Endothelial cell of umbilical vein (primary cell): ENCODE results near the gene ZNF792. TPM values are rescaled to one million over a fixed set of nuclear protein-coding genes. Genes with fewer than 3 reads are reported as not detected.
"Not testable (repeated sequence)": the region's sequence is repeated elsewhere in the genome, so short reads cannot be mapped to it uniquely, and the experiment has no call there.

Experiments
- BruUV-seq: library from RNA; stranded (reverse); fragments of 400-500 nt; replicated peaks from 2 replicates; lab custom pipeline; 2021; lab: Mats Ljungman, UMichigan
- CTCF ChIA-PET: fragments of 300-600, 350-600 bp; sonication (Branson Sonifier 250); formaldehyde crosslinking; loops from one replicate; lab custom pipeline; 2021; ENCODE audit warnings: antibody characterized with exemption, inconsistent platforms; lab: Charles Lee
- POLR2A ChIA-PET: fragments of 300-600, 350-600 bp; sonication (Branson Sonifier 250); formaldehyde crosslinking; loops from one replicate; lab custom pipeline; 2021; ENCODE audit warnings: antibody characterized with exemption, inconsistent platforms; lab: Charles Lee
- DNase-seq: peaks from one replicate; pipeline ENCODE4 v3.0.0-alpha.2; 2011; ENCODE audit warnings: low read depth, low spot score
- FAIRE-seq: peaks from 2 replicates; lab custom pipeline; 2011; peaks lifted over from hg19 to GRCh38; lab: Jason Lieb, UNC
- H2AFZ ChIP-seq: 2 replicates; pipeline ENCODE4 v1.6.0; 2012; ENCODE audit warnings: low read depth, low read length, control low read depth, inconsistent platforms
- H3K27ac ChIP-seq: 2 replicates; pipeline ENCODE4 v1.5.1; 2011; ENCODE audit warnings: low read depth, mild to moderate bottlenecking, control low read depth, low read length, moderate library complexity; ENCODE audit not compliant: insufficient read depth
- H3K27me3 ChIP-seq, 2 experiments: 2 replicates each; pipeline versions ENCODE4 v1.6.0 to v1.6.1; 2011; ENCODE audit warnings: low read length in 2 of 2, mixed read lengths in 1 of 2; ENCODE audit not compliant: control insufficient read depth in 2 of 2, insufficient read depth in 2 of 2
- H3K36me3 ChIP-seq, 2 experiments: 2 replicates in 1 of 2; 3 replicates in 1 of 2; pipeline ENCODE4 v1.5.1; 2011; ENCODE audit warnings: low read length in 2 of 2, mild to moderate bottlenecking in 1 of 2, moderate library complexity in 1 of 2; ENCODE audit not compliant: control insufficient read depth in 2 of 2, insufficient read depth in 2 of 2; ENCODE audit errors: extremely low read depth in 1 of 2
- H3K4me1 ChIP-seq: 3 replicates; pipeline ENCODE4 v1.5.1; 2011; ENCODE audit warnings: mild to moderate bottlenecking, low read length; ENCODE audit not compliant: control insufficient read depth, insufficient read depth; ENCODE audit errors: extremely low read depth
- H3K4me2 ChIP-seq: 2 replicates; pipeline ENCODE4 v1.6.1; 2011; ENCODE audit warnings: low read length, control low read depth, mixed read lengths; ENCODE audit not compliant: insufficient read depth
- H3K4me3 ChIP-seq, 3 experiments: fragments of 200-600 bp in 1 of 3; sonication (generic), shearing (Covaris generic) in 1 of 3; replicated peaks in 1 of 3; 2 replicates each; pipeline ENCODE4 v1.5.1; 2011 to 2016; ENCODE audit warnings: control low read depth in 3 of 3, low read length in 3 of 3, mild to moderate bottlenecking in 2 of 3, inconsistent platforms in 1 of 3, low read depth in 1 of 3, moderate library complexity in 1 of 3; ENCODE audit not compliant: insufficient read depth in 1 of 3
- H3K79me2 ChIP-seq: 2 replicates; pipeline ENCODE4 v1.6.0; 2012; ENCODE audit warnings: low read length, inconsistent platforms; ENCODE audit not compliant: control insufficient read depth, insufficient read depth
- H3K9ac ChIP-seq: replicated peaks from 2 replicates; pipeline ENCODE3; 2011; ENCODE audit warnings: low read length, control low read depth; ENCODE audit not compliant: insufficient read depth; ENCODE audit errors: extremely low read depth
- H3K9me1 ChIP-seq: replicated peaks from 3 replicates; pipeline ENCODE4 v1.6.0; 2011; ENCODE audit warnings: mild to moderate bottlenecking, low read length; ENCODE audit not compliant: control insufficient read depth, insufficient read depth; ENCODE audit errors: extremely low read depth
- H3K9me3 ChIP-seq: replicated peaks from 2 replicates; pipeline ENCODE4 v1.5.1; 2012; ENCODE audit warnings: low read length, inconsistent platforms; ENCODE audit not compliant: control insufficient read depth, insufficient read depth
- H4K20me1 ChIP-seq: replicated peaks from 2 replicates; pipeline ENCODE3; 2011; ENCODE audit warnings: mild to moderate bottlenecking, low read length; ENCODE audit not compliant: control insufficient read depth, insufficient read depth; ENCODE audit errors: extremely low read depth
- CTCF ChIP-seq, 2 donors: IDR thresholded peaks; 1 replicate in 1 of 2; 2 replicates in 1 of 2; pipeline ENCODE4 v1.5.1; 2011; ENCODE audit warnings: low read length in 2 of 2, mild to moderate bottlenecking in 2 of 2, moderate library complexity in 2 of 2, control low read depth in 1 of 2, inconsistent platforms in 1 of 2, low read depth in 1 of 2; ENCODE audit not compliant: insufficient read depth in 1 of 2; ENCODE audit errors: extremely low read depth in 1 of 2
- EZH2 ChIP-seq: IDR thresholded peaks from 2 replicates; pipeline ENCODE4 v1.6.1; 2012; ENCODE audit warnings: borderline replicate concordance, low read depth, mild to moderate bottlenecking, moderate library complexity, low read length, inconsistent platforms; ENCODE audit not compliant: severe bottlenecking
- FOS ChIP-seq: IDR thresholded peaks from 2 replicates; pipeline ENCODE4 v1.6.1; 2011; ENCODE audit warnings: mild to moderate bottlenecking, low read length, moderate library complexity, borderline replicate concordance; ENCODE audit not compliant: insufficient read depth
- GATA2 ChIP-seq: IDR thresholded peaks from 2 replicates; pipeline ENCODE4 v1.7.0; 2011; ENCODE audit warnings: low read depth, mild to moderate bottlenecking, moderate library complexity, mixed read lengths, low read length; ENCODE audit not compliant: insufficient read length, insufficient read depth
- JUN ChIP-seq: IDR thresholded peaks from 2 replicates; pipeline ENCODE4 v1.6.1; 2011; ENCODE audit warnings: borderline replicate concordance, low read depth; ENCODE audit not compliant: insufficient read length, insufficient read depth
- MAX ChIP-seq: IDR thresholded peaks from 2 replicates; pipeline ENCODE4 v1.6.1; 2011; ENCODE audit not compliant: insufficient read depth, insufficient read length
- MYC ChIP-seq: IDR thresholded peaks from one replicate; pipeline ENCODE4 v1.6.1; 2011; ENCODE audit warnings: mild to moderate bottlenecking, low read depth, low read length
- POLR2A ChIP-seq: IDR thresholded peaks from 2 replicates; pipeline ENCODE4 v1.6.1; 2012; ENCODE audit warnings: low read depth, mild to moderate bottlenecking, control low read depth, low read length
- POLR2AphosphoS5 ChIP-seq: IDR thresholded peaks from 2 replicates; pipeline ENCODE4 v1.6.1; 2012; ENCODE audit warnings: low read depth, mild to moderate bottlenecking, control low read depth, low read length, moderate library complexity; ENCODE audit not compliant: insufficient read depth
- dilution Hi-C: fragments of 300-500 bp; cut with MboI; formaldehyde crosslinking; loops from one replicate; pipeline ENCODE4 v1.15.0; 2019; ENCODE audit warnings: low sequenced_read_pairs; ENCODE audit not compliant: extremely low pct_ligation_motif_present
- intact Hi-C: fragments of 100-400 bp; cut with micrococcal nuclease; formaldehyde crosslinking; loops from one replicate; pipeline ENCODE4 v1.10.0; 2022
- polyA plus RNA-seq, 4 experiments: library from polyadenylated mRNA; depleted of rRNA in 3 of 4; stranded (reverse) in 3 of 4; unstranded in 1 of 4; fragments of >200 nt; gene quantifications; 2 replicates each; pipeline versions ENCODE4 v1.2.1 to v1.2.3, GENCODE V29; 2011 to 2012; ENCODE audit warnings: missing spikeins in 1 of 4
- total RNA-seq: library from RNA; stranded (reverse); gene quantifications from 2 replicates; pipeline ENCODE4 v1.2.3, GENCODE V29; 2021

Gene ZNF792
- total and polyA plus RNA-seq, 2 donors (not counting 3 experiments of a cell fraction or from before 2014, with no cell fraction given): 11.3 to 19.8 TPM

- no peak for FAIRE-seq
- H3K27ac ChIP-seq: no peak overlapping the region
- CTCF ChIA-PET: interaction anchor here (0.9 to 9.9 kb wide), 2 partner anchors 35 to 46 kb away, joined by 3 to 129 read pairs; no protein-coding TSS in a partner anchor
- DNase-seq: no peak
- H3K36me3 ChIP-seq: peaks cover 11 to 37% of the 10 kb centered on the region in 2 experiments
- no peak overlapping the region for H3K9ac ChIP-seq
- no peaks in the 10 kb centered on the region for H4K20me1 ChIP-seq
- POLR2A ChIA-PET: no interaction called here
- no TSS peak for BruUV-seq
- TF ChIP-seq CTCF (IDR thresholded peaks at IDR 0.05; ENCODE audit: extremely low read depth in 1 of 2, insufficient read depth in 1 of 2, low read depth in 1 of 2, low read length in 2 of 2): no peak
- TF ChIP-seq GATA2: no peak
- TF ChIP-seq MAX: no peak
- TF ChIP-seq EZH2: no peak
- TF ChIP-seq JUN: no peak
- TF ChIP-seq FOS: no peak
- no peak for TF ChIP-seq MYC
- TF ChIP-seq POLR2A: no peak
- no peak for TF ChIP-seq POLR2AphosphoS5
- H3K27me3 ChIP-seq: no peaks in the 10 kb centered on the region
- H3K79me2 ChIP-seq: peaks cover 23% of the 10 kb centered on the region
- no peak overlapping the region for H2AFZ ChIP-seq
- dilution Hi-C loops (no loop called here), intact Hi-C loops (loop anchor here (10.0 kb wide), 1 partner anchor 84 kb away; the partner anchor contains the start of gene ZNF30)
- no peak overlapping the region for H3K4me3 ChIP-seq
- no peaks in the 10 kb centered on the region for H3K9me1 ChIP-seq
- no peak overlapping the region for H3K4me2 ChIP-seq
- no peaks in the 10 kb centered on the region for H3K9me3 ChIP-seq
- peaks cover 22% of the 10 kb centered on the region for H3K4me1 ChIP-seq
Measured at GRCh38 chr19:35008891-35009341, 44.9 kb upstream of the ZNF792 start.

GRCh38 chr19:35007427-35007826, 43.4 kb upstream of the ZNF792 start:
- DNase-seq, H2AFZ ChIP-seq, H3K9me1 ChIP-seq, H3K4me3 ChIP-seq, H3K9me3 ChIP-seq, H3K27me3 ChIP-seq, dilution Hi-C loops, FAIRE-seq, H3K9ac ChIP-seq, POLR2A ChIA-PET, H3K4me2 ChIP-seq, H3K27ac ChIP-seq, H4K20me1 ChIP-seq, BruUV-seq: not testable (repeated sequence)
- CTCF ChIA-PET: interaction anchor here (1.4 to 9.9 kb wide), 2 partner anchors 9 to 33 kb away, joined by 3 to 129 read pairs; no protein-coding TSS in a partner anchor
- intact Hi-C loops: loop anchor here (10.0 kb wide), 1 partner anchor 83 kb away; the partner anchor contains the start of gene ZNF30
- peaks cover 11 to 31% of the 10 kb centered on the region in 2 experiments for H3K36me3 ChIP-seq
- peaks cover 36% of the 10 kb centered on the region for H3K4me1 ChIP-seq
- H3K79me2 ChIP-seq: peaks cover 37% of the 10 kb centered on the region
